Loucy (cell line): Measurements from ENCODE around the gene NUAK1.

Source experiments
- H2AFZ ChIP-seq: fragments of 200-600 bp; sonication (generic); 2 replicates; pipeline ENCODE4 v1.6.0; 2016; ENCODE audit warnings: antibody characterized with exemption, mild to moderate bottlenecking, low read length, moderate library complexity
- H3F3A ChIP-seq: fragments of 200-600 bp; 2 replicates; pipeline ENCODE4 v1.6.0; 2016; ENCODE audit warnings: antibody characterized with exemption, low read depth, mild to moderate bottlenecking
- H3K27me3 ChIP-seq: fragments of 200-600 bp; sonication (generic); 2 replicates; pipeline ENCODE4 v1.6.1; 2014; ENCODE audit warnings: low read length, mild to moderate bottlenecking; ENCODE audit not compliant: insufficient read depth, poor library complexity, severe bottlenecking
- H3K36me3 ChIP-seq: fragments of 200-600 bp; sonication (generic); 2 replicates; pipeline ENCODE4 v1.6.1; 2016; ENCODE audit warnings: low read length; ENCODE audit not compliant: insufficient read depth
- H3K4me1 ChIP-seq: fragments of 200-600 bp; sonication (generic); 2 replicates; pipeline ENCODE4 v1.5.1; 2014; ENCODE audit warnings: low read length, mild to moderate bottlenecking; ENCODE audit not compliant: insufficient read depth, poor library complexity, severe bottlenecking
- H3K4me2 ChIP-seq: fragments of 200-600 bp; sonication (generic); 2 replicates; pipeline ENCODE4 v1.6.0; 2014; ENCODE audit warnings: antibody characterized with exemption, low read length, low read depth, mild to moderate bottlenecking; ENCODE audit not compliant: poor library complexity, severe bottlenecking
- H3K4me3 ChIP-seq: fragments of 200-600 bp; sonication (generic); 2 replicates; pipeline ENCODE4 v1.5.1; 2014; ENCODE audit warnings: low read length, mild to moderate bottlenecking, mixed read lengths; ENCODE audit not compliant: poor library complexity, severe bottlenecking
- H3K79me2 ChIP-seq: fragments of 200-600 bp; sonication (generic); 2 replicates; pipeline ENCODE4 v1.6.1; 2014; ENCODE audit warnings: low read length; ENCODE audit not compliant: insufficient read depth
- H3K9ac ChIP-seq: fragments of 200-600 bp; sonication (generic); 2 replicates; pipeline ENCODE4 v1.6.0; 2014; ENCODE audit warnings: mild to moderate bottlenecking, low read depth, low read length, moderate library complexity; ENCODE audit not compliant: poor library complexity, severe bottlenecking
- H3K9me2 ChIP-seq: fragments of 200-600 bp; sonication (generic); replicated peaks from 2 replicates; pipeline ENCODE4 v1.6.1; 2016; ENCODE audit warnings: low read depth, low read length, mixed read lengths
- H3K9me3 ChIP-seq: fragments of 200-600 bp; sonication (generic); 2 replicates; pipeline ENCODE4 v1.6.1; 2014; ENCODE audit warnings: mild to moderate bottlenecking, antibody characterized with exemption, low read length, low read depth; ENCODE audit not compliant: insufficient read depth
- H4K20me1 ChIP-seq: fragments of 200-600 bp; sonication (generic); 2 replicates; pipeline ENCODE4 v1.6.0; 2014; ENCODE audit warnings: antibody characterized with exemption, low read length, mild to moderate bottlenecking; ENCODE audit not compliant: insufficient read depth, poor library complexity, severe bottlenecking
- EZH2phosphoT487 ChIP-seq: fragments of 200-600 bp; IDR thresholded peaks from 2 replicates; pipeline ENCODE4 v1.6.1; 2018; ENCODE audit warnings: antibody characterized with exemption, mild to moderate bottlenecking, moderate library complexity, borderline replicate concordance
- TF ChIP-seq, protein P1 (sequence below): fragments of 200-600 bp; sonication (generic); conservative IDR thresholded peaks from 2 replicates; pipeline ENCODE4 v1.5.1; 2014; ENCODE audit warnings: mild to moderate bottlenecking, antibody characterized with exemption, low read length

The NUAK1 gene

DNA sequence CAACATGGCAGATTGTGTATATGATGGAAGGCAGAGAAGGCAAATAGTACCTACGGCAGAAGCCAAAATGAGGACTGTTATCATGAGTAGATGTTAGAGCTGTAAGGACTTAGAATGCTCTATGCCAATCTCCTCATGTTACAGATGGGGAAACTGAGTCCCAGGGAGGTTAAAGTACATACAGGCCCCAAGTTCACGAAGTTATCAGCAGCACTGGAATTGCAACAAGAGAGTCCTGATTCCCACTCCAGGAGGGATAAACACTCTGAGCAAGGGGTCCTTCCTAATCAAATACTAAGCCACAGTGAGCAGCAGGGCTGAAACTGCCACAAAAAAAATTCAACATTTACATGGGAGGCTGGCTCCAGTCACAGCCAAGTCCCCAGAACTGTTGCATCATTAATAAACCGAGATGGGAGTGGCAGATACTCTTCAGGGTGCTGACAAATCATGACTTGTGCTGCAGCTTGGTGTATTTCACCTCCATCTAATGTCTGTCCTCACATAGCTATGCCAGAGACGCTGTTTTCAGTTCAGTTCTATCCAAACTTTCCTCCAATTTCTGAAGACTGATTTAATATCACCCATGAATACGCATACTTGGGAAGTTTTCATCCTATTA lies 24.2 kb downstream of the NUAK1 start:
- no peak for TF ChIP-seq EZH2phosphoT487
- TF ChIP-seq, protein P1, sequence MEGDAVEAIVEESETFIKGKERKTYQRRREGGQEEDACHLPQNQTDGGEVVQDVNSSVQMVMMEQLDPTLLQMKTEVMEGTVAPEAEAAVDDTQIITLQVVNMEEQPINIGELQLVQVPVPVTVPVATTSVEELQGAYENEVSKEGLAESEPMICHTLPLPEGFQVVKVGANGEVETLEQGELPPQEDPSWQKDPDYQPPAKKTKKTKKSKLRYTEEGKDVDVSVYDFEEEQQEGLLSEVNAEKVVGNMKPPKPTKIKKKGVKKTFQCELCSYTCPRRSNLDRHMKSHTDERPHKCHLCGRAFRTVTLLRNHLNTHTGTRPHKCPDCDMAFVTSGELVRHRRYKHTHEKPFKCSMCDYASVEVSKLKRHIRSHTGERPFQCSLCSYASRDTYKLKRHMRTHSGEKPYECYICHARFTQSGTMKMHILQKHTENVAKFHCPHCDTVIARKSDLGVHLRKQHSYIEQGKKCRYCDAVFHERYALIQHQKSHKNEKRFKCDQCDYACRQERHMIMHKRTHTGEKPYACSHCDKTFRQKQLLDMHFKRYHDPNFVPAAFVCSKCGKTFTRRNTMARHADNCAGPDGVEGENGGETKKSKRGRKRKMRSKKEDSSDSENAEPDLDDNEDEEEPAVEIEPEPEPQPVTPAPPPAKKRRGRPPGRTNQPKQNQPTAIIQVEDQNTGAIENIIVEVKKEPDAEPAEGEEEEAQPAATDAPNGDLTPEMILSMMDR = no peak
- H2AFZ ChIP-seq = no peak overlapping the region
- H3K36me3 ChIP-seq = no peaks in the 10 kb centered on the region
- no peak overlapping the region for H3K4me3 ChIP-seq
- H3K27me3 ChIP-seq = no peaks in the 10 kb centered on the region
- H4K20me1 ChIP-seq = no peaks in the 10 kb centered on the region
- H3K9ac ChIP-seq = no peak overlapping the region
- H3K4me1 ChIP-seq = peaks cover 11% of the 10 kb centered on the region
- no peaks in the 10 kb centered on the region for H3K9me3 ChIP-seq
- no peak overlapping the region for H3K4me2 ChIP-seq
- no peaks in the 10 kb centered on the region for H3K79me2 ChIP-seq
- no peaks in the 10 kb centered on the region for H3K9me2 ChIP-seq
- no peaks in the 10 kb centered on the region for H3F3A ChIP-seq

- no peaks in the 10 kb centered on the region for H4K20me1 ChIP-seq
- H3K9me2 ChIP-seq = no peaks in the 10 kb centered on the region
- no peak overlapping the region for H3K9ac ChIP-seq
- no peaks in the 10 kb centered on the region for H3K36me3 ChIP-seq
- H3K4me1 ChIP-seq = peaks cover 11% of the 10 kb centered on the region
- no peaks in the 10 kb centered on the region for H3F3A ChIP-seq
- H3K79me2 ChIP-seq = no peaks in the 10 kb centered on the region
- H3K27me3 ChIP-seq = no peaks in the 10 kb centered on the region
- TF ChIP-seq, protein P1 = no peak
- TF ChIP-seq EZH2phosphoT487 = no peak
- no peaks in the 10 kb centered on the region for H3K9me3 ChIP-seq
- no peak overlapping the region for H3K4me2 ChIP-seq
- H3K4me3 ChIP-seq = no peak overlapping the region
- no peak overlapping the region for H2AFZ ChIP-seq
These were observed 24.8 kb downstream of the NUAK1 start for GRCh38 chr12:106113824-106114446.

DNA sequence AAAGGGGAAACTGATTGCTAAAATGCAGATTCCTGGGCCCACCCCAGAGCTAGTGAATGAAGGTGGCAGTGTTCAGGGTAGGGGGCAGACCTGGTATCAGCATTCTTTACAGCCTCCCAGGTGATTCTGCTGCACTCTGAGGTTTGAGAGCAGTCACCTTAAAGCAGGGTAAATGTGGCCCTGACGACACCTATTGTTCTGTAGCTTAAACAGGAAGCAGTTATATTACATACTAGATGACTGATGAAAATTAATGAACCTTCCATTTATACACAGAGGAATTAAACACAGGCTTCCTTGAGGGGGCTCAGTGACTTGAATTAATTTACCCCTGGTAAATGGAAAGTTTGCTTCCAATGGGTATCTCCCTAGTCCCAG lies 25.3 kb downstream of the NUAK1 start:
- Histone ChIP-seq H4K20me1 (no peaks in the 10 kb centered on the region), H3K4me1 (peaks cover 11% of the 10 kb centered on the region), H3F3A (no peaks in the 10 kb centered on the region), H2AFZ (no peak overlapping the region; the same call in 1 of the 2 replicates), H3K9me3 (no peaks in the 10 kb centered on the region), H3K9me2 (no peaks in the 10 kb centered on the region), H3K4me2 (peak overlapping the region; percentile 4), H3K4me3 (no peak overlapping the region), H3K27me3 (no peaks in the 10 kb centered on the region), H3K36me3 (no peaks in the 10 kb centered on the region), H3K9ac (no peak overlapping the region), H3K79me2 (no peaks in the 10 kb centered on the region)
- TF ChIP-seq, protein P1 = no peak
- no peak for TF ChIP-seq EZH2phosphoT487
